ENCODE measurements around the gene GPA33.

- TF ChIP-seq, protein P1, sequence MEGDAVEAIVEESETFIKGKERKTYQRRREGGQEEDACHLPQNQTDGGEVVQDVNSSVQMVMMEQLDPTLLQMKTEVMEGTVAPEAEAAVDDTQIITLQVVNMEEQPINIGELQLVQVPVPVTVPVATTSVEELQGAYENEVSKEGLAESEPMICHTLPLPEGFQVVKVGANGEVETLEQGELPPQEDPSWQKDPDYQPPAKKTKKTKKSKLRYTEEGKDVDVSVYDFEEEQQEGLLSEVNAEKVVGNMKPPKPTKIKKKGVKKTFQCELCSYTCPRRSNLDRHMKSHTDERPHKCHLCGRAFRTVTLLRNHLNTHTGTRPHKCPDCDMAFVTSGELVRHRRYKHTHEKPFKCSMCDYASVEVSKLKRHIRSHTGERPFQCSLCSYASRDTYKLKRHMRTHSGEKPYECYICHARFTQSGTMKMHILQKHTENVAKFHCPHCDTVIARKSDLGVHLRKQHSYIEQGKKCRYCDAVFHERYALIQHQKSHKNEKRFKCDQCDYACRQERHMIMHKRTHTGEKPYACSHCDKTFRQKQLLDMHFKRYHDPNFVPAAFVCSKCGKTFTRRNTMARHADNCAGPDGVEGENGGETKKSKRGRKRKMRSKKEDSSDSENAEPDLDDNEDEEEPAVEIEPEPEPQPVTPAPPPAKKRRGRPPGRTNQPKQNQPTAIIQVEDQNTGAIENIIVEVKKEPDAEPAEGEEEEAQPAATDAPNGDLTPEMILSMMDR (IDR thresholded peaks at IDR 0.05; ENCODE audit: low read depth, low read length) = no peak
- no peak for TF ChIP-seq EZH2phosphoT487 (IDR thresholded peaks at IDR 0.05; ENCODE audit: low read depth)
Measured at GRCh38 chr1:167127236-167127635, 37.1 kb upstream of the GPA33 start.

Data from OCI-LY3 (cell line).